ENCODE measurements around the gene RPGRIP1L. TPM values are rescaled to one million over a fixed set of nuclear protein-coding genes. Genes with fewer than 3 reads are reported as not detected.

RPGRIP1L gene
- total RNA-seq, 3 donors from 2014 or later, result 2.1 to 5.3 (median 3.8) TPM

DNA sequence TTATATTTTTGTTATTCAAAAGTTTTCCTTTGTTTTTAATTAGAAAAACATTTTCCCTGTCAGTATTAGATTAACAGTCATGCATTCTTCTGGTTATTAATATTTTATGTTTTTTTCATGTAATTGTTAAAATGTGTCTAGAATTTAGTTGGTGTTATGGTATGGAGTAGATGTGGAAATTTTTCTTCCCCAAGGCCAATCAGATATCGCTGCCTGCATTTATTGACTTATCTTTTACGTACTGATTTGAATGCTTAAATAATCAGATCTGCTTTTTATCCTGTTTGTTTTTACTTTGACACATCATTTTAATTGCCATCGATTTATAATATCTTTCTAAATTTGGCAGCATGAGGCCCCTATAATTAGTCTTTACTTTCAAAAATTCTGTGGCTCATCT, 13.9 kb upstream of the RPGRIP1L start:
- H3K36me3 ChIP-seq (ENCODE audit: low read depth), result no peaks in the 10 kb centered on the region
- no peak for ATAC-seq
- no peaks in the 10 kb centered on the region for H3K9me3 ChIP-seq
- TF ChIP-seq CTCF (IDR thresholded peaks at IDR 0.05), result no peak
- intact Hi-C loops (cut with DNase I, micrococcal nuclease), result no loop called here
- no peak overlapping the region for H3K4me3 ChIP-seq
- H3K4me1 ChIP-seq (ENCODE audit: low read depth), result peaks cover 12% of the 10 kb centered on the region
- no peak for DNase-seq

GRCh38 chr16:53715023-53715384, 11.3 kb upstream of the RPGRIP1L start:
- Histone ChIP-seq H3K9me3 (no peaks in the 10 kb centered on the region), H3K4me3 (no peak overlapping the region), H3K4me1 (ENCODE audit: low read depth) (peaks cover 12% of the 10 kb centered on the region), H3K36me3 (ENCODE audit: low read depth) (no peaks in the 10 kb centered on the region)
- ATAC-seq, result no peak
- intact Hi-C loops (cut with DNase I, micrococcal nuclease), result no loop called here
- no peak for TF ChIP-seq CTCF (IDR thresholded peaks at IDR 0.05)
- no peak for DNase-seq

- no peak for TF ChIP-seq CTCF (IDR thresholded peaks at IDR 0.05)
- Histone ChIP-seq H3K9me3 (no peaks in the 10 kb centered on the region), H3K36me3 (ENCODE audit: low read depth) (no peaks in the 10 kb centered on the region), H3K4me3 (no peak overlapping the region), H3K4me1 (ENCODE audit: low read depth) (peaks cover 12% of the 10 kb centered on the region)
- intact Hi-C loops (cut with DNase I, micrococcal nuclease), result no loop called here
- DNase-seq (no peak), ATAC-seq (peak; percentile 20)
These were observed 10.8 kb upstream of the RPGRIP1L start for GRCh38 chr16:53714205-53715022.

DNA sequence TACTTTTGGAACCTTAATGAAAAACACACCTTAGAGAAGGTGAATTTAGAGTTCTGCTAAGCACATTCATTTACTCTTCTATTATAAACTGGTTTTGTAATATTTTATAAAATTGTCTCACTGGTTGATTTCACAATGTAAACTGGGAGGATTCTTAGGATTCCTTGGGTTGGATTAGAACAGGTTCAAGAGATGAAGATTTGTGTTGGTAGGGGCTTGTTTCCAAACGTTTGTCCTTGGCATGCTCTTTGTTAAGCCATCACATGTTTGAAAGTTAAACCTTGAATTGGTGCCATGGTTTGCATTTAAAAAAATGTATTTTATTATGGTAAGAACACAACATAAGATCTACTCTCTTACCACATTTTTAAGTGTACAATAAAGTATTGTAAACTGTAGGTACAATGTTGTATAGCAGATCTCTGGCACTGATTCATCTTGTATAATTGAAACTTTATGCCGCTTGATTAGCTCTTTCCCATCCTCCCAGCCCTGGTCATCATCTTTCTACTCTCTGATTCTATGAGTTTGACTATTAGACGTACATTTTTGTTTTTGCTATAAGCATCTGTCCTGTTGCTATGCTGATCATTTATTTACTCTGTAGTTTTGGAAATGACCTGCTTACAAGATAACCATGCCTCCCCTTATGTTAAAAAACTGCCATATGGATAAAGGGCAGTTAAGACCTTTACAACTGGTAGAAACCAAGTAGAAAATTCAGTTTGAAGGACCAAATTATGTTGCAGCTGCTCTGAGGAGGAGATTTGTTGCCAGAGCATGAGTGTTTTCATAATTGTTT, 9.9 kb upstream of the RPGRIP1L start:
- no peak for DNase-seq
- ATAC-seq, result peak; percentile 64
- intact Hi-C loops (cut with DNase I, micrococcal nuclease), result no loop called here

GRCh38 chr16:53712065-53712464, 8.4 kb upstream of the RPGRIP1L start:
- ATAC-seq (no peak), DNase-seq (no peak)
- peaks cover 12% of the 10 kb centered on the region for H3K4me1 ChIP-seq (ENCODE audit: low read depth)
- H3K4me3 ChIP-seq, result no peak overlapping the region
- no peak for TF ChIP-seq CTCF (IDR thresholded peaks at IDR 0.05)
- H3K9me3 ChIP-seq, result no peaks in the 10 kb centered on the region
- intact Hi-C loops (cut with DNase I, micrococcal nuclease), result no loop called here
- H3K36me3 ChIP-seq (ENCODE audit: low read depth), result no peaks in the 10 kb centered on the region

More for the DNA sequence above, 9.9 kb upstream of the RPGRIP1L start:
- H3K4me3 ChIP-seq, result no peak overlapping the region
- H3K36me3 ChIP-seq (ENCODE audit: low read depth), result no peaks in the 10 kb centered on the region
- H3K4me1 ChIP-seq (ENCODE audit: low read depth), result peaks cover 12% of the 10 kb centered on the region
- H3K9me3 ChIP-seq, result no peaks in the 10 kb centered on the region
- no peak for TF ChIP-seq CTCF (IDR thresholded peaks at IDR 0.05)
